ENCODE data around the gene RWDD1.

The RWDD1 gene

GRCh38 chr6:116570856-116571682, at the start of gene RWDD1:
RWDD1 (plus strand) TSS chr6:116571504; CDS start chr6:116571583, 79 bp downstream.
- TF ChIP-seq CTCF (IDR thresholded peaks at IDR 0.05): no peak
- H3K27ac ChIP-seq: peak within 1 kb of the TSS; percentile 86 to 99

GRCh38 chr6:116522896-116523295, 48.4 kb upstream of the RWDD1 start:
- no peak overlapping the region for H3K4me3 ChIP-seq
- no peak for TF ChIP-seq CTCF (IDR thresholded peaks at IDR 0.05)
- no peak overlapping the region for H3K27ac ChIP-seq
- no peak for DNase-seq (ENCODE audit: low spot score)

More at GRCh38 chr6:116570856-116571682, at the start of gene RWDD1:
- peak; percentile 99 for DNase-seq (ENCODE audit: low spot score)
- H3K4me3 ChIP-seq: peak within 1 kb of the TSS; percentile 98

GRCh38 chr6:116524236-116524635, 47.1 kb upstream of the RWDD1 start:
- TF ChIP-seq CTCF (IDR thresholded peaks at IDR 0.05): no peak
- Histone ChIP-seq H3K4me3 (no peak overlapping the region), H3K27ac (no peak overlapping the region)
- DNase-seq (ENCODE audit: low spot score): no peak

- TF ChIP-seq CTCF (IDR thresholded peaks at IDR 0.05): no peak
- no peak overlapping the region for H3K27ac ChIP-seq
- DNase-seq (ENCODE audit: low spot score): no peak
- H3K4me3 ChIP-seq: no peak overlapping the region
These were observed 43.2 kb upstream of the RWDD1 start for GRCh38 chr6:116528133-116528532.

GRCh38 chr6:116528780-116529179, 42.5 kb upstream of the RWDD1 start:
- no peak for TF ChIP-seq CTCF (IDR thresholded peaks at IDR 0.05)
- no peak overlapping the region for H3K4me3 ChIP-seq
- no peak for DNase-seq (ENCODE audit: low spot score)

GRCh38 chr6:116529466-116530290, 41.6 kb upstream of the RWDD1 start:
- no peak for DNase-seq (ENCODE audit: low spot score)
- TF ChIP-seq CTCF (IDR thresholded peaks at IDR 0.05): no peak
- Histone ChIP-seq H3K4me3 (no peak overlapping the region), H3K27ac (no peak overlapping the region)

More at GRCh38 chr6:116528780-116529179, 42.5 kb upstream of the RWDD1 start:
- H3K27ac ChIP-seq: no peak overlapping the region
